Chondrocyte (in vitro differentiated cells): ENCODE data around the gene PZP. TPM values are rescaled to one million over a fixed set of nuclear protein-coding genes. Genes with fewer than 3 reads are reported as not detected.

Source experiments
- DNase-seq: peaks from one replicate; pipeline ENCODE4 v3.0.0; 2021; ENCODE audit warnings: mixed read lengths, low spot score
- H3K27ac Mint-ChIP-seq: one replicate; pipeline ENCODE4 v1.8.0; 2021; ENCODE audit warnings: mild to moderate bottlenecking, moderate library complexity, mixed read lengths; ENCODE audit not compliant: unreplicated experiment
- H3K27me3 Mint-ChIP-seq: 2 replicates; pipeline ENCODE4 v1.8.0; 2021; ENCODE audit warnings: low read depth, mixed read lengths
- H3K36me3 Mint-ChIP-seq: 2 replicates; pipeline ENCODE4 v1.8.0; 2021; ENCODE audit warnings: low read depth, mixed read lengths
- H3K4me1 Mint-ChIP-seq: 2 replicates; pipeline ENCODE4 v1.8.0; 2021; ENCODE audit warnings: low read depth, mild to moderate bottlenecking, mixed read lengths
- H3K4me3 Mint-ChIP-seq: one replicate; pipeline ENCODE4 v1.8.0; 2021; ENCODE audit warnings: mild to moderate bottlenecking, moderate library complexity, mixed read lengths; ENCODE audit not compliant: unreplicated experiment
- H3K9me3 Mint-ChIP-seq: 2 replicates; pipeline ENCODE4 v1.8.0; 2021; ENCODE audit warnings: low read depth, mixed read lengths
- total RNA-seq: library from RNA; stranded (reverse); gene quantifications from 3 replicates; pipeline ENCODE4 v1.2.1, GENCODE V29; 2021
- TF ChIP-seq, protein P1 (sequence below): fragments of 200-600 bp; sonication (generic); IDR thresholded peaks from 2 replicates; pipeline ENCODE4 v1.5.0; 2021; ENCODE audit warnings: antibody characterized with exemption, mild to moderate bottlenecking, moderate library complexity

Gene PZP
- total RNA-seq, 1 donor from 2014 or later: not detected

DNA sequence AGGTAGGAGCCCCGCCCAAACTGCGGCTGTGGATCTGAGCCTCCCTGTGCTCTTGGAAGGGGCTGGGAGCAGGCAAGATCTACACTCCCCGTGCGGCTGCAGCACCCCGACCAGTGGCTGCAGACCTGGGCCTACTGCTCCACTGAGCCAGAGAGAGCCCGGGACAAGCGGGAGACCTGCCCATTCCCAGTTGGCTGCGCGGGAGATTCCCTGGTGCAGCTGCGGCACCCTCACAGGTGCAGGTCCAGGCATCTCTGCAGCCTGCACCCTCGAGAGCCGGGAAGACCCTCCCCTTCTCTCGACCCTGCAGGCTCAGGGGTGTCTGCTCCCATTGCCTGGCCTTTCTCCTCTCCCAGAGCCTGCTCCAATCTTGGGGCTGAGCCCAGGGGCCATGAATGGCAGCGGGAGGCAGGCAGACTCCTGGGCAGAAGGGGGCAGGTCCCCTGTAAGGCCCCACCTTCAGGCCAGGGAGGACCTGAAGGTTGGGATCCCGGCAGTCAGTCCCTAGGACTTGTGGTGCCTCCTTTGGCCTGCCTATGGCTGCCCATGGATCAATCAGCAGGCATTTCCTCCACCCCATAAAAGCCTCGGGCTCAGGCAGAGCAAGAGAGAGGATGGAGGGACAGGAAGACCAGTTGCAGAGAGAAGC, 83.7 kb downstream of the PZP start:
- H3K9me3 Mint-ChIP-seq: no peaks in the 10 kb centered on the region
- no peaks in the 10 kb centered on the region for H3K4me1 Mint-ChIP-seq
- no peak for DNase-seq
- peaks cover 2% of the 10 kb centered on the region for H3K27me3 Mint-ChIP-seq
- TF ChIP-seq, protein P1, sequence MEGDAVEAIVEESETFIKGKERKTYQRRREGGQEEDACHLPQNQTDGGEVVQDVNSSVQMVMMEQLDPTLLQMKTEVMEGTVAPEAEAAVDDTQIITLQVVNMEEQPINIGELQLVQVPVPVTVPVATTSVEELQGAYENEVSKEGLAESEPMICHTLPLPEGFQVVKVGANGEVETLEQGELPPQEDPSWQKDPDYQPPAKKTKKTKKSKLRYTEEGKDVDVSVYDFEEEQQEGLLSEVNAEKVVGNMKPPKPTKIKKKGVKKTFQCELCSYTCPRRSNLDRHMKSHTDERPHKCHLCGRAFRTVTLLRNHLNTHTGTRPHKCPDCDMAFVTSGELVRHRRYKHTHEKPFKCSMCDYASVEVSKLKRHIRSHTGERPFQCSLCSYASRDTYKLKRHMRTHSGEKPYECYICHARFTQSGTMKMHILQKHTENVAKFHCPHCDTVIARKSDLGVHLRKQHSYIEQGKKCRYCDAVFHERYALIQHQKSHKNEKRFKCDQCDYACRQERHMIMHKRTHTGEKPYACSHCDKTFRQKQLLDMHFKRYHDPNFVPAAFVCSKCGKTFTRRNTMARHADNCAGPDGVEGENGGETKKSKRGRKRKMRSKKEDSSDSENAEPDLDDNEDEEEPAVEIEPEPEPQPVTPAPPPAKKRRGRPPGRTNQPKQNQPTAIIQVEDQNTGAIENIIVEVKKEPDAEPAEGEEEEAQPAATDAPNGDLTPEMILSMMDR: no peak
- no peak overlapping the region for H3K4me3 Mint-ChIP-seq
- H3K36me3 Mint-ChIP-seq: no peaks in the 10 kb centered on the region
- no peak overlapping the region for H3K27ac Mint-ChIP-seq

GRCh38 chr12:9123781-9124382, 84.3 kb downstream of the PZP start:
- Mint-ChIP-seq H3K27me3 (peaks cover 2% of the 10 kb centered on the region), H3K9me3 (no peaks in the 10 kb centered on the region), H3K36me3 (no peaks in the 10 kb centered on the region), H3K27ac (no peak overlapping the region), H3K4me3 (no peak overlapping the region), H3K4me1 (no peaks in the 10 kb centered on the region)
- TF ChIP-seq, protein P1: no peak
- no peak for DNase-seq

- no peak overlapping the region for H3K4me3 Mint-ChIP-seq
- H3K27ac Mint-ChIP-seq: no peak overlapping the region
- no peak for DNase-seq
- no peaks in the 10 kb centered on the region for H3K4me1 Mint-ChIP-seq
- peaks cover 2% of the 10 kb centered on the region for H3K27me3 Mint-ChIP-seq
- no peaks in the 10 kb centered on the region for H3K9me3 Mint-ChIP-seq
- TF ChIP-seq, protein P1: no peak
- H3K36me3 Mint-ChIP-seq: no peaks in the 10 kb centered on the region
Observed at GRCh38 chr12:9122091-9122609, 86.0 kb downstream of the PZP start.

GRCh38 chr12:9120487-9121184, 87.6 kb downstream of the PZP start:
- peaks cover 2% of the 10 kb centered on the region for H3K27me3 Mint-ChIP-seq
- no peak overlapping the region for H3K4me3 Mint-ChIP-seq
- H3K9me3 Mint-ChIP-seq: no peaks in the 10 kb centered on the region
- TF ChIP-seq, protein P1: no peak
- H3K36me3 Mint-ChIP-seq: no peaks in the 10 kb centered on the region
- peaks cover 13% of the 10 kb centered on the region for H3K4me1 Mint-ChIP-seq
- no peak for DNase-seq
- no peak overlapping the region for H3K27ac Mint-ChIP-seq

- H3K27ac Mint-ChIP-seq: no peak overlapping the region
- H3K4me1 Mint-ChIP-seq: peaks cover 17% of the 10 kb centered on the region
- no peaks in the 10 kb centered on the region for H3K9me3 Mint-ChIP-seq
- no peak for DNase-seq
- TF ChIP-seq, protein P1: no peak
- no peaks in the 10 kb centered on the region for H3K36me3 Mint-ChIP-seq
- H3K27me3 Mint-ChIP-seq: peaks cover 2% of the 10 kb centered on the region
- no peak overlapping the region for H3K4me3 Mint-ChIP-seq
Observed at GRCh38 chr12:9118158-9118557, 90.0 kb downstream of the PZP start.
